CD14-positive monocyte (primary cell): ENCODE measurements around the gene AQP7. TPM values are rescaled to one million over a fixed set of nuclear protein-coding genes. Genes with fewer than 3 reads are reported as not detected.

Source experiments
- DNase-seq, 3 donors: peaks; one replicate each; pipeline ENCODE4 v3.0.0-alpha.2; 2011 to 2022
- H2AFZ ChIP-seq: 2 replicates; pipeline ENCODE4 v1.6.0; 2012; ENCODE audit warnings: mild to moderate bottlenecking, low read depth, low read length, inconsistent platforms; ENCODE audit not compliant: insufficient read depth, poor library complexity, severe bottlenecking
- H3K27ac ChIP-seq, 2 donors: 1 replicate in 1 of 2; 2 replicates in 1 of 2; pipeline ENCODE4 v1.5.1; 2012 to 2013; ENCODE audit warnings: low read length in 2 of 2, control low read depth in 1 of 2, inconsistent platforms in 1 of 2, low read depth in 1 of 2, mild to moderate bottlenecking in 1 of 2
- H3K27me3 ChIP-seq, 2 donors: one replicate each; pipeline versions ENCODE4 v1.6.0 to v1.6.1; 2011 to 2013; ENCODE audit warnings: low read length in 2 of 2; ENCODE audit not compliant: control insufficient read depth in 2 of 2, insufficient read depth in 2 of 2
- H3K36me3 ChIP-seq, 2 donors: replicated peaks in 1 of 2; 1 replicate in 1 of 2; 2 replicates in 1 of 2; pipeline versions ENCODE4 v1.5.1 to v1.6.1; 2012 to 2013; ENCODE audit warnings: low read length in 2 of 2, control low read depth in 1 of 2, inconsistent platforms in 1 of 2, mild to moderate bottlenecking in 1 of 2; ENCODE audit not compliant: insufficient read depth in 2 of 2, control insufficient read depth in 1 of 2
- H3K4me1 ChIP-seq, 2 donors: 1 replicate in 1 of 2; 2 replicates in 1 of 2; pipeline versions ENCODE4 v1.5.1 to v1.6.1; 2012 to 2013; ENCODE audit warnings: low read length in 2 of 2, control low read depth in 1 of 2, inconsistent platforms in 1 of 2, mild to moderate bottlenecking in 1 of 2, moderate library complexity in 1 of 2; ENCODE audit not compliant: insufficient read depth in 2 of 2, control insufficient read depth in 1 of 2
- H3K4me2 ChIP-seq: replicated peaks from 2 replicates; pipeline ENCODE3; 2012; ENCODE audit warnings: low read length, moderate library complexity, mild to moderate bottlenecking; ENCODE audit not compliant: poor library complexity, severe bottlenecking; ENCODE audit errors: extremely low read depth
- H3K4me3 ChIP-seq, 3 experiments: fragments of 200-600 bp in 1 of 3; sonication (generic) in 1 of 3; replicated peaks in 1 of 3; 1 replicate in 2 of 3; 2 replicates in 1 of 3; pipeline ENCODE4 v1.5.1; 2011 to 2013; ENCODE audit warnings: low read length in 3 of 3, mild to moderate bottlenecking in 3 of 3, control low read depth in 2 of 3, low read depth in 2 of 3, inconsistent platforms in 1 of 3, moderate library complexity in 1 of 3
- H3K79me2 ChIP-seq: 2 replicates; pipeline ENCODE4 v1.6.0; 2012; ENCODE audit warnings: mild to moderate bottlenecking, control low read depth, inconsistent platforms, low read length, moderate library complexity; ENCODE audit not compliant: insufficient read depth
- H3K9ac ChIP-seq: 2 replicates; pipeline ENCODE4 v1.6.0; 2017; ENCODE audit warnings: low read length, mild to moderate bottlenecking; ENCODE audit not compliant: insufficient read depth, poor library complexity, severe bottlenecking
- H3K9me3 ChIP-seq, 2 donors: replicated peaks in 1 of 2; 1 replicate in 1 of 2; 2 replicates in 1 of 2; pipeline versions ENCODE4 v1.5.1 to v1.6.1; 2012 to 2013; ENCODE audit warnings: low read length in 2 of 2, control low read depth in 1 of 2; ENCODE audit not compliant: control insufficient read depth in 1 of 2, insufficient read depth in 1 of 2
- H4K20me1 ChIP-seq: 2 replicates; pipeline ENCODE4 v1.6.0; 2012; ENCODE audit warnings: mild to moderate bottlenecking, low read length, control low read depth, moderate library complexity; ENCODE audit not compliant: insufficient read depth
- H3K27ac Mint-ChIP-seq, 7 donors: one replicate each; pipeline ENCODE4 v1.8.0; 2020; ENCODE audit warnings: mild to moderate bottlenecking in 7 of 7, mixed read lengths in 7 of 7, moderate library complexity in 6 of 7, inconsistent platforms in 2 of 7
- H3K27me3 Mint-ChIP-seq, 3 donors: one replicate each; pipeline ENCODE4 v1.8.0; 2021 to 2022; ENCODE audit warnings: low read depth in 3 of 3, mild to moderate bottlenecking in 3 of 3, mixed read lengths in 3 of 3, moderate library complexity in 3 of 3, inconsistent platforms in 1 of 3
- H3K36me3 Mint-ChIP-seq, 2 donors: one replicate each; pipeline ENCODE4 v1.8.0; 2020; ENCODE audit warnings: mixed read lengths in 2 of 2, inconsistent platforms in 1 of 2, mild to moderate bottlenecking in 1 of 2
- H3K4me1 Mint-ChIP-seq: one replicate; pipeline ENCODE4 v1.8.0; 2020; ENCODE audit warnings: mild to moderate bottlenecking, mixed read lengths
- H3K4me3 Mint-ChIP-seq, 2 donors: one replicate each; pipeline ENCODE4 v1.8.0; 2020; ENCODE audit warnings: mild to moderate bottlenecking in 2 of 2, mixed read lengths in 2 of 2, moderate library complexity in 1 of 2
- H3K9me3 Mint-ChIP-seq, 7 donors: one replicate each; pipeline ENCODE4 v1.8.0; 2020 to 2022; ENCODE audit warnings: mixed read lengths in 7 of 7, mild to moderate bottlenecking in 6 of 7, moderate library complexity in 6 of 7, inconsistent platforms in 2 of 7
- CTCF ChIP-seq: fragments of 200-600 bp; IDR thresholded peaks from one replicate; pipeline ENCODE4 v1.8.0; 2022; ENCODE audit warnings: antibody characterized with exemption, mild to moderate bottlenecking
- WGBS: methylation state at CpG from one replicate; pipeline ENCODE4 v1.1.5; 2013; ENCODE audit warnings: missing lambda C conversion rate; ENCODE audit not compliant: insufficient coverage; 5-methylcytosine and 5-hydroxymethylcytosine counted together
- intact Hi-C, 2 donors: fragments of 100-400 bp; cut with micrococcal nuclease; formaldehyde crosslinking; loops; one replicate each; pipeline versions ENCODE4 v1.15.0 to v1.15.1; 2023
- polyA plus RNA-seq, 3 donors: library from polyadenylated mRNA; depleted of rRNA in 1 of 3; unstranded in 2 of 3; stranded (reverse) in 1 of 3; fragments of 300-500 nt in 2 of 3; fragments of >200 nt in 1 of 3; fragmentation: Illumina TruSeq in 2 of 3; gene quantifications; 1 replicate in 2 of 3; 2 replicates in 1 of 3; pipeline ENCODE4 v1.2.3, GENCODE V29; 2012 to 2021

AQP7 gene
- polyA plus RNA-seq, 3 donors, result not detected

GRCh38 chr9:33446946-33447798 lies 44.8 kb upstream of the AQP7 start, which contains the start of gene AQP3:
TSS of gene AQP3 (minus strand) at chr9:33447593. CDS start at chr9:33447530, 63 bp downstream.
- peaks cover 0 to 5% (median 0%) of the 10 kb centered on the region in 7 donors for H3K9me3 Mint-ChIP-seq
- Histone ChIP-seq H3K27me3 (peaks cover 3 to 13% of the 10 kb centered on the region in 2 donors), H3K79me2 (no peaks in the 10 kb centered on the region), H3K4me3 (peak within 1 kb of the TSS; percentile 39 to 74 (median 39)), H3K4me1 (peaks cover 11 to 16% of the 10 kb centered on the region in 2 donors), H2AFZ (peak within 1 kb of the TSS; percentile 77), H3K4me2 (peak within 1 kb of the TSS; percentile 89), H3K27ac (no peak within 1 kb of the TSS), H3K36me3 (no peaks in the 10 kb centered on the region), H3K9me3 (no peaks in the 10 kb centered on the region), H3K9ac (peak within 1 kb of the TSS; percentile 54), H4K20me1 (no peaks in the 10 kb centered on the region)
- H3K4me3 Mint-ChIP-seq, result peak within 1 kb of the TSS; percentile 82 to 96
- peak within 1 kb of the TSS in 4 of 7 donors; percentile 23 to 75 (median 67) for H3K27ac Mint-ChIP-seq
- TF ChIP-seq CTCF, result no peak
- H3K4me1 Mint-ChIP-seq, result peaks cover 16% of the 10 kb centered on the region
- H3K27me3 Mint-ChIP-seq, result peaks cover 20 to 31% (median 20%) of the 10 kb centered on the region in 3 donors
- H3K36me3 Mint-ChIP-seq, result no peaks in the 10 kb centered on the region
- intact Hi-C loops, result no loop called here
- under 1% methylated on average over 47 of the region's 50 CpGs for WGBS
- peak; percentile 25 to 40 (median 28) for DNase-seq

GRCh38 chr9:33446240-33446945 lies 44.0 kb upstream of the AQP7 start:
- Histone ChIP-seq H3K79me2 (no peaks in the 10 kb centered on the region), H3K27ac (no peak overlapping the region), H3K4me1 (peaks cover 11 to 16% of the 10 kb centered on the region in 2 donors), H3K9me3 (no peaks in the 10 kb centered on the region), H3K36me3 (no peaks in the 10 kb centered on the region), H3K9ac (peak overlapping the region; percentile 54), H2AFZ (peak overlapping the region; percentile 77), H3K4me2 (peak overlapping the region; percentile 89), H4K20me1 (no peaks in the 10 kb centered on the region), H3K4me3 (peak overlapping the region in 1 of 3 experiments; percentile 74), H3K27me3 (peaks cover 3 to 13% of the 10 kb centered on the region in 2 donors)
- H3K27me3 Mint-ChIP-seq, result peaks cover 20 to 31% (median 20%) of the 10 kb centered on the region in 3 donors
- intact Hi-C loops, result no loop called here
- peak overlapping the region in 2 of 7 donors; percentile 23 to 75 for H3K27ac Mint-ChIP-seq
- peaks cover 0 to 5% (median 0%) of the 10 kb centered on the region in 7 donors for H3K9me3 Mint-ChIP-seq
- H3K4me3 Mint-ChIP-seq, result peak overlapping the region; percentile 82 to 96
- DNase-seq, result no peak
- H3K4me1 Mint-ChIP-seq, result peaks cover 16% of the 10 kb centered on the region
- no peaks in the 10 kb centered on the region for H3K36me3 Mint-ChIP-seq
- 29% methylated on average over 10 of the region's 12 CpGs for WGBS
- TF ChIP-seq CTCF, result no peak
